ENCODE measurements around the gene ZMIZ1.

Gene ZMIZ1

DNA sequence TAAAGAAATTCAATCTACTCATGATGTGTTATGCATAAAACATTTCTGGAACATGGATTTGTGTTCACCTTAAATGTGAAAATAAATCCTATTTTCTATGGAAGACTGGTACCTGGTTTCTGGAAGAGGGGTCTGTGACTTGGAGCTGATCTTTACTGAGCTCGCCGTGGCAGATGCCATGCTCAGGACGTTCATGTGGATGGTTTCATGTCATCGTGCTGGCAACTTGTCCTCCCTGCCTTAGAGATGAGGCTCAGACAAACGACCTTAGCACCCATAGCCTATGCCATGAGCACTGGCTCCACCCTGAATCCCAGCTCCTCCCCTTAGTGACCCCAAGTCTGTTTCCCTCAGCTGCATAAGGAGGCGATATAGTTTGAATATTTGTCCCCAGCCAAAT, 285.8 kb downstream of the ZMIZ1 start:
- DNase-seq = no peak
- in situ Hi-C loops (cut with MboI; ENCODE audit: low pct_unique_long_range_greater_than_20kb, low sequenced_read_pairs) = no loop called here

DNA sequence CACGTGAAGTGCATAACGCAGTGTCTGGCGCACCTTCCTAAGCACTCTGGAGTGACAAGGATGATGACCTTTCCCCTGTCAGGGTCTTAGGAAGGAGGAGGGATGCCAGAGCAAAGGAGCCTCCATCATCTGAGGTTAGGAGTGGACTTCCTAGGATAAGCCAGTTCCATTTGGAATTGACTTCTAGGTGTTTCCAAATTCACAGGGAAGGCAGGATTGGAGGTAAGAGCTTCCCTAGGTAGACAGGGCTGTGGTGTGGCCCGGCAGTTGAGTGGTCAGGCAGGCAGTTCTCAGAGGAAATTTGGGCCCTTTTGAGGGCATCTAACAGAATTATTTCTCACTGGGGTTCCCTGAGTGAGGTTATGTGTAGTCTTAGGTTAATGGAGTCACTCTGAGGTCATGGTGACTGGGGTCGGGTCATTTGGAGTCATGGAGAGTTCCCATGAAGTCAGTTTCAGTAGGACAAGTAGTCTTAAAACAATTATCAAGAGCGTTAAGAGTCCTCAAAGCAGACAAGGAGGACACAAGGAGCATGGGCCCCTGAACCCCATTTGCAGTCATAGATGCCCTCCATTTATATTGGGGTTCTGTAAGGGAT, 286.8 kb downstream of the ZMIZ1 start:
- in situ Hi-C loops (cut with MboI; ENCODE audit: low pct_unique_long_range_greater_than_20kb, low sequenced_read_pairs) = no loop called here

GRCh38 chr10:79356104-79356503, 287.3 kb downstream of the ZMIZ1 start:
- in situ Hi-C loops (cut with MboI; ENCODE audit: low pct_unique_long_range_greater_than_20kb, low sequenced_read_pairs) = no loop called here
- DNase-seq = peak; percentile 75

More for the DNA sequence above, 286.8 kb downstream of the ZMIZ1 start:
- DNase-seq = peak; percentile 22

DNA sequence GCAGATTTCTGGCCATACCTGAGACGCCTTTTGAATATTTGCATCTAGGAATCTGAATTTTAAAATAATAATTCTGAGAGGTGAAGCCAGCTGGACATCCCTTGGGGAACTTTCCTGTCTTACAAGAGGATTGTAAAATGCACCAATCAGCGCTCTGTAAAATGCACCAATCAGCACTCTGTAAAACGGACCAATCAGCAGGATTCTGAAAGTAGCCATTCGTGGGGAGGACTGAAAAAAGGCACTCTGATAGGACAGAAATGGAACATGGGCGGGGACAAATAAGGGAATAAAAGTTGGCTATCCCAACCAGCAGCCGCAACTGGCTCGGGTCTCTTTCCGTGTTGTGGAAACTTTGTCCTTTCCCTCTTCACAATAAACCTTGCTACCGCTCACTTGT, 288.4 kb downstream of the ZMIZ1 start:
- in situ Hi-C loops (cut with MboI; ENCODE audit: low pct_unique_long_range_greater_than_20kb, low sequenced_read_pairs) = no loop called here
- no peak for DNase-seq

DNA sequence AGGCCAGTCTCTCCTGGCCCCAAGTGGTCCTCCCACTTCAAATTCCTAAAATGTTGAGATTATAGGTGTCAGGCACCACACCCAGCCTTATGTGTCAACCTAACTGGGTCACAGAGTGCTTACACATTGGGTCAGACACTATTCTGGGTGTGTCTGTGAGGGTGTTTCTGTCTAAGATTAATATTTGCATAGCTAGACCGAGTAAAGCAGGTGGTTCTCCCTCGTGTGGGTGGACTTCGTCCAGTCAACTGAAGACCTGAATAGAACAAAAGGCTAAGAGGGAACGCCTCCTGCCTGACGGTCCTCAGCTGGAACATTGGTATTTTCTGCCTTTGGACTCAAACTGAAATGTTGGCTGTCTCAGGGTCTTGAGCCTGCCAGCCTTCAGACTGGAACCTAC, 290.0 kb downstream of the ZMIZ1 start:
- no peak for DNase-seq
- in situ Hi-C loops (cut with MboI; ENCODE audit: low pct_unique_long_range_greater_than_20kb, low sequenced_read_pairs) = no loop called here

GRCh38 chr10:79359816-79360498, 291.2 kb downstream of the ZMIZ1 start:
- in situ Hi-C loops (cut with MboI; ENCODE audit: low pct_unique_long_range_greater_than_20kb, low sequenced_read_pairs) = no loop called here

DNA sequence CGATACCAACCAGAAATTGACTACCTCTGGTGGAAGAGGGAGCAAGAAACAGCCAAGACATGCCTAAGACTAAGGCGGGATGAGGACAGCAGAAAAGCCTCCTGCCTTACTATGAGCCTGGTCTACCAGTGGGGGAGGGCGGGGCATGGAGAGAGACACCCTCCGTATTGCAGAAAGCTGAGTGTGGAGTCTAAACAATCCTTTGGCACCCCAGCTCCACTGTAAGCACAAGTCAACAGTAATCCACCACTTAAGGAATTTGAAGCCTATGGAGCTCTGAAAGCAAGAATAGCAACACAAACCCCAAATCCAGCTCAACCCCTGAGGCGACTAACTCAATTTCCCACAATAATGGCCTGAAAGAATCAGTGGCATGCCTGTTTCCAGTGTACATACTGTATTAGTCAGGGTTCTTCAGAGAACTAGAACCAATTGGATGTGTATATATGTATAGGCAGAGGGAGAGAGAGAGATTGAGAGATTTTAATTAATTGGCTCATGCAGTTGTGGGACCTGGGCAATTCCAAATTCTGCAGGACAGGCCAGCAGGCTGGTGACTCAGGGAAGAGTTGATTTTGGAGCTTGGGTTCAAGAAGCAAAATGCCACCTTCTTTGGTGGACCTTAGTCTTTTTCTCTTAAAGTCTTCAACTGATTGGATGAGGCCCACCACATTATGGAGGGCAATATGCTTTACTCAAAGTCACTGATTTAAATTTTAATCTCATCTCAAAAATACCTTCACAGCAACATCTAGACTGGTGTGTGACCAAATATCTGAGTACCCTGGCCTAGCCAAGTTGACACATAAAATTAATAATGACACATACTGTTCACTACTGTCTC, 292.0 kb downstream of the ZMIZ1 start:
- in situ Hi-C loops (cut with MboI; ENCODE audit: low pct_unique_long_range_greater_than_20kb, low sequenced_read_pairs) = no loop called here
- no peak for DNase-seq

More at GRCh38 chr10:79359816-79360498, 291.2 kb downstream of the ZMIZ1 start:
- DNase-seq = no peak

GRCh38 chr10:79361726-79362397, 293.1 kb downstream of the ZMIZ1 start:
- in situ Hi-C loops (cut with MboI; ENCODE audit: low pct_unique_long_range_greater_than_20kb, low sequenced_read_pairs) = no loop called here
- DNase-seq = no peak

Data from KBM-7 (cell line).